Mesothelial cell of epicardium (in vitro differentiated cells): ENCODE data around the gene ASTN2. TPM values are rescaled to one million over a fixed set of nuclear protein-coding genes. Genes with fewer than 3 reads are reported as not detected.

ENCODE experiments used
- DNase-seq, 2 experiments: peaks; one replicate each; pipeline ENCODE4 v3.0.0; 2021; ENCODE audit warnings: low spot score in 2 of 2; ENCODE audit not compliant: unreplicated experiment in 2 of 2
- H3K27ac Mint-ChIP-seq: 2 replicates; pipeline ENCODE4 v1.8.0; 2021; ENCODE audit warnings: mixed read lengths
- H3K27me3 Mint-ChIP-seq: 2 replicates; pipeline ENCODE4 v1.8.0; 2021; ENCODE audit warnings: low read depth, mixed read lengths
- H3K36me3 Mint-ChIP-seq: 2 replicates; pipeline ENCODE4 v1.8.0; 2021; ENCODE audit warnings: mixed read lengths
- H3K4me1 Mint-ChIP-seq: 2 replicates; pipeline ENCODE4 v1.8.0; 2021; ENCODE audit warnings: mixed read lengths
- H3K4me3 Mint-ChIP-seq: 2 replicates; pipeline ENCODE4 v1.8.0; 2021; ENCODE audit warnings: mild to moderate bottlenecking, moderate library complexity, mixed read lengths
- H3K9me3 Mint-ChIP-seq: 2 replicates; pipeline ENCODE4 v1.8.0; 2021; ENCODE audit warnings: mixed read lengths
- CTCF ChIP-seq: fragments of 200-600 bp; sonication (generic); IDR thresholded peaks from one replicate; pipeline ENCODE4 v1.5.0; 2021; ENCODE audit warnings: antibody characterized with exemption; ENCODE audit not compliant: unreplicated experiment
- total RNA-seq: library from RNA; stranded (reverse); gene quantifications from 3 replicates; pipeline ENCODE4 v1.2.1, GENCODE V29; 2021

ASTN2 gene
- total RNA-seq, 1 donor from 2014 or later: 12.2 TPM

GRCh38 chr9:116576386-116576785 is 838.5 kb downstream of the ASTN2 start:
- no peaks in the 10 kb centered on the region for H3K27me3 Mint-ChIP-seq
- DNase-seq: no peak
- no peak overlapping the region for H3K27ac Mint-ChIP-seq
- H3K4me1 Mint-ChIP-seq: peaks cover 9% of the 10 kb centered on the region
- TF ChIP-seq CTCF: no peak
- no peaks in the 10 kb centered on the region for H3K9me3 Mint-ChIP-seq
- H3K4me3 Mint-ChIP-seq: no peak overlapping the region
- no peaks in the 10 kb centered on the region for H3K36me3 Mint-ChIP-seq

GRCh38 chr9:116574027-116574679 is 840.7 kb downstream of the ASTN2 start:
- Mint-ChIP-seq H3K36me3 (no peaks in the 10 kb centered on the region), H3K27ac (peak overlapping the region; percentile 11), H3K4me3 (no peak overlapping the region), H3K4me1 (peaks cover 7% of the 10 kb centered on the region), H3K9me3 (no peaks in the 10 kb centered on the region), H3K27me3 (no peaks in the 10 kb centered on the region)
- DNase-seq: no peak
- TF ChIP-seq CTCF: no peak

- Mint-ChIP-seq H3K27ac (no peak overlapping the region), H3K36me3 (no peaks in the 10 kb centered on the region), H3K9me3 (no peaks in the 10 kb centered on the region), H3K4me1 (peaks cover 7% of the 10 kb centered on the region), H3K27me3 (no peaks in the 10 kb centered on the region), H3K4me3 (no peak overlapping the region)
- TF ChIP-seq CTCF: peak; percentile 83
- DNase-seq: peak; percentile 61 to 85
Measured at GRCh38 chr9:116572095-116572748, 842.6 kb downstream of the ASTN2 start.

DNA sequence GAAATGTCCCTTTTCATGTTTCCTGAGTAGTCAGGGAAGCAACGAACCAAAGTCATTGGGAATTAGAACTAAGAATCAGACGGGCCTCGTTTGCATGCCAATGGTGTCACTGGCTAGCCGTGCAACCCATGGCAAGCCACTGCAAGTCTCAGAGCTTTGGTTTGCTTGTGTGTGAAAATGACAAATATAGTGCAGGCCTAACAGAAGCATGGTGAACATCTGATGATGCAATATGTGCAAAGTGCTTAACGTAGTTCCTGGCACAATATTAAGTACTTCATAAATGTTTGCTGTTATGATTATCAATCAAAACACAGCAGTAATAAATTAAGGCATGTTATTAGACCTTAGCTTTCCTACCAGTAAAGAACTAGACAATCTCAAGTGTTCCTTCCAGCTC is 845.7 kb downstream of the ASTN2 start:
- H3K36me3 Mint-ChIP-seq: no peaks in the 10 kb centered on the region
- H3K9me3 Mint-ChIP-seq: peaks cover 6% of the 10 kb centered on the region
- H3K27me3 Mint-ChIP-seq: no peaks in the 10 kb centered on the region
- H3K4me1 Mint-ChIP-seq: no peaks in the 10 kb centered on the region
- no peak overlapping the region for H3K27ac Mint-ChIP-seq
- DNase-seq: no peak
- no peak for TF ChIP-seq CTCF
- no peak overlapping the region for H3K4me3 Mint-ChIP-seq

GRCh38 chr9:116566677-116567488 is 848.0 kb downstream of the ASTN2 start:
- Mint-ChIP-seq H3K36me3 (no peaks in the 10 kb centered on the region), H3K27me3 (no peaks in the 10 kb centered on the region), H3K4me1 (no peaks in the 10 kb centered on the region), H3K27ac (no peak overlapping the region), H3K4me3 (no peak overlapping the region), H3K9me3 (peaks cover 6% of the 10 kb centered on the region)
- no peak for TF ChIP-seq CTCF
- no peak for DNase-seq
